ENCODE results near the gene GFI1. TPM values are rescaled to one million over a fixed set of nuclear protein-coding genes. Genes with fewer than 3 reads are reported as not detected.

The GFI1 gene
- total and polyA plus RNA-seq, 2 of the 13 experiments (the other 11 are each of a cell fraction or from before 2014, with no cell fraction given): 10.3 to 10.5 TPM

GRCh38 chr1:92500552-92500951, 13.8 kb upstream of the GFI1 start:
- Histone ChIP-seq H2AFZ (ENCODE audit: low read length) (no peak overlapping the region), H3K4me2 (ENCODE audit: low read depth, low read length) (no peak overlapping the region), H3K27me3 (ENCODE audit: control insufficient read depth in 1 of 2, insufficient read depth in 2 of 2, low read length in 2 of 2) (no peaks in the 10 kb centered on the region), H3K79me2 (ENCODE audit: insufficient read depth, low read length) (no peaks in the 10 kb centered on the region), H3K4me3 (replicated peaks in 1 of 3; ENCODE audit: insufficient read depth in 1 of 3, low read depth in 2 of 3, low read length in 3 of 3) (no peak overlapping the region), H3K36me3 (replicated peaks in 1 of 2; ENCODE audit: control insufficient read depth in 1 of 2, insufficient read depth in 2 of 2, low read length in 2 of 2) (no peaks in the 10 kb centered on the region), H3K4me1 (ENCODE audit: insufficient read depth, low read length) (peaks cover 30% of the 10 kb centered on the region), H3K9me3 (ENCODE audit: low read length) (no peaks in the 10 kb centered on the region), H3K27ac (ENCODE audit: extremely low read length, insufficient read depth, low read length) (no peak overlapping the region), H4K20me1 (ENCODE audit: insufficient read depth, low read length) (no peaks in the 10 kb centered on the region), H3K9ac (ENCODE audit: insufficient read depth, low read depth, low read length) (no peak overlapping the region)
- BruUV-seq (replicated peaks): no TSS peak
- 17% methylated on average over 1 of the region's 1 CpG for WGBS (ENCODE audit: low lambda C conversion rate)
- in situ Hi-C loops (cut with HindIII; ENCODE audit: extremely low pct_ligation_motif_present, low pct_unique_long_range_greater_than_20kb) (no loop called here), intact Hi-C loops (cut with micrococcal nuclease; ENCODE audit: unreplicated experiment) (no loop called here)
- ChIA-PET POLR2A (no interaction called here), CTCF (ENCODE audit: low intra/inter-chr PET ratio, low total read pairs) (no interaction called here)
- TF ChIP-seq CEBPB (IDR thresholded peaks at IDR 0.05; ENCODE audit: borderline replicate concordance, low read depth, low read length) (no peak), ZNF318 (CRISPR knock-in tag; IDR thresholded peaks at IDR 0.05) (no peak), HMGXB4 (CRISPR knock-in tag; IDR thresholded peaks at IDR 0.05; ENCODE audit: borderline replicate concordance in 1 of 2, low read depth in 1 of 2) (no peak), TBP (CRISPR knock-in tag; IDR thresholded peaks at IDR 0.05) (no peak), SNAI1 (CRISPR knock-in tag; IDR thresholded peaks at IDR 0.05; ENCODE audit: borderline replicate concordance) (no peak), ZNF101 (CRISPR knock-in tag; IDR thresholded peaks at IDR 0.05; ENCODE audit: borderline replicate concordance, low read depth) (no peak), RFX1 (IDR thresholded peaks at IDR 0.05) (no peak), TBX2 (CRISPR knock-in tag; IDR thresholded peaks at IDR 0.05; ENCODE audit: borderline replicate concordance) (no peak), HDAC6 (IDR thresholded peaks at IDR 0.05; ENCODE audit: low read depth, low read length) (no peak), CEBPZ (IDR thresholded peaks at IDR 0.05; ENCODE audit: low read length) (no peak), SATB2 (CRISPR knock-in tag; IDR thresholded peaks at IDR 0.05) (no peak), HNRNPL (IDR thresholded peaks at IDR 0.05; ENCODE audit: low read depth, low read length) (no peak)
- no peak for DNase-seq (ENCODE audit: low spot score)
- no peak for FAIRE-seq
- ATAC-seq: no peak

Data from HepG2 (cell line).